ENCODE data around the gene CNTN4. TPM values are rescaled to one million over a fixed set of nuclear protein-coding genes. Genes with fewer than 3 reads are reported as not detected.

The CNTN4 gene
- polyA plus RNA-seq, 2 donors = 0.51 to 0.54 TPM

DNA sequence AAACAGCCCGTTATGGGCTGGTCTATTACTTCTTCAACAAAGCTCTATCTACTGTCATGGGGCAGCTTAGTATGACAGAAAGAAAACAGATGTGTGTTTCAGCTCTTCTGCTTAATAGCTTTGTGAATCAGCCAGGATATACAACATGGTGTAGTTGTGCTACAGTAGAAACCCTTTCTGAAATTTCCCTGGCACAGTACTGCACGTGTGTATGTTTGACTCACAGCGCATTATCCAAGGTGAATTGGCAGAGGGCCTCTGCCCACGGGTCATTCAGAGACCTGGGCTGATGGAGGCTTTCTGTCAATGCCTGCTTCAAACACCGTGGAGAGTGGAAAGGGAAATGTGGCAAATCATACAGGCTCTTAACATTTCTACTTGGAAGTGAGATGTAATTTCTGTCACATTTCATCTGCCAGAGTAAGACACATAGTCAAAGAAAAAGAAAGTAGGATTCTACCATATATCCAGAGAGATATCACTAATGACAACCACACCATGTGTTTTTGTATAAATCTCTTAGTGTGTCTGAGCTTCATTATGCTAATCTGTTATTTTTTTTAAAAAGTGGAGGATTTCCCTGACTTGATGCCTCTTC lies 505.1 kb downstream of the CNTN4 start:
- no peaks in the 10 kb centered on the region for H3K9me3 ChIP-seq (ENCODE audit: control insufficient read depth in 2 of 2, insufficient read depth in 1 of 2, low read depth in 1 of 2, low read length in 1 of 2)
- no peaks in the 10 kb centered on the region for H3K4me1 ChIP-seq (ENCODE audit: control insufficient read depth in 2 of 2, insufficient read depth in 2 of 2, low read length in 1 of 2)
- H3K27me3 ChIP-seq (ENCODE audit: control insufficient read depth in 1 of 2, insufficient read depth in 2 of 2, low read length in 2 of 2) = no peaks in the 10 kb centered on the region
- H3K27ac ChIP-seq (ENCODE audit: low read depth in 2 of 2, low read length in 1 of 2) = no peak overlapping the region
- H3K36me3 ChIP-seq (ENCODE audit: control insufficient read depth in 2 of 2, insufficient read depth in 2 of 2, low read length in 1 of 2) = no peaks in the 10 kb centered on the region
- 24 to 32% methylated on average over 5 of the region's 5 CpGs for WGBS, 2 donors
- H3K4me3 ChIP-seq (ENCODE audit: low read depth in 1 of 2, low read length in 2 of 2) = no peak overlapping the region

DNA sequence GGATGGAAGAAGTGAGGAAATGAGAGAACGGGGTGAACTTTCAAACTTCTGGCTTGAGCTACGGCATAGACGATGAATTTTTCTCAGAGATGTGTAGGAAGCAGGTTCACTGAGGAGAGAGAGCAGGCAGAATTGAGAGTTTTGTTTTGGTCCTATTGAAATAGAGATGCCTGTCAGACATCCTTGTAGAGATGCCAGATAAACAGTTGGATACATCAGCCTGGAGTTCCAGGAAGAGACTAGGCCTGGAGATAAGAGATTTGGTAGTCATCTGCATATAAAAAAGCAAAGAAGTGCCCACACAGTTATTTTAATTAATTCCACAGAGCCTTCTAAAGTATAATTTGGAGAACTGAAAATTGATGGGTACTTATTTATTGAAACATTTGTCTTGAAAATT lies 515.9 kb downstream of the CNTN4 start:
- H3K36me3 ChIP-seq (ENCODE audit: control insufficient read depth in 2 of 2, insufficient read depth in 2 of 2, low read length in 1 of 2) = no peaks in the 10 kb centered on the region

DNA sequence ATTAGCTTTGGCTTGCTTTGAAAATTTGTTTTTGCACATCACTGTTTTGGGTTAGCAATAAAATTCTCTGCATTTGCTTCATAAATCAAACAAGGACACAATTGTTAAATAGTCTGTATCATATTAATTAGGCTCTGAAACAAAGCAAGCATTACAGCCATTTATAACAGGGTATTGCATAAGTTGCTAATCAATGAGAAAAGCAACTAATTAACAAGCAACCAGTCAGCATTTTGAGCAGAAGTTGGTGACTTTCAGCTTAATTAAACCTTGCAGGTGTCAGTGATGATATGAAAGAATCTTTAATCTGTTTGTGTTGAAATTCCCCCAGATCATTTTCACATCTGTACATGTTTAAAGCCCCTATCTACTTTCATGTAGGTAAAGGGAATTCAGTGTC lies 516.4 kb downstream of the CNTN4 start:
- Histone ChIP-seq H3K27ac (ENCODE audit: low read depth in 2 of 2, low read length in 1 of 2) (no peak overlapping the region), H3K4me3 (ENCODE audit: low read depth in 1 of 2, low read length in 2 of 2) (no peak overlapping the region), H3K36me3 (ENCODE audit: control insufficient read depth in 2 of 2, insufficient read depth in 2 of 2, low read length in 1 of 2) (no peaks in the 10 kb centered on the region), H3K27me3 (ENCODE audit: control insufficient read depth in 1 of 2, insufficient read depth in 2 of 2, low read length in 2 of 2) (no peaks in the 10 kb centered on the region), H3K4me1 (ENCODE audit: control insufficient read depth in 2 of 2, insufficient read depth in 2 of 2, low read length in 1 of 2) (no peaks in the 10 kb centered on the region), H3K9me3 (ENCODE audit: control insufficient read depth in 2 of 2, insufficient read depth in 1 of 2, low read depth in 1 of 2, low read length in 1 of 2) (no peaks in the 10 kb centered on the region)

More for the DNA sequence above, 515.9 kb downstream of the CNTN4 start:
- no peaks in the 10 kb centered on the region for H3K4me1 ChIP-seq (ENCODE audit: control insufficient read depth in 2 of 2, insufficient read depth in 2 of 2, low read length in 1 of 2)
- no peak overlapping the region for H3K27ac ChIP-seq (ENCODE audit: low read depth in 2 of 2, low read length in 1 of 2)
- H3K4me3 ChIP-seq (ENCODE audit: low read depth in 1 of 2, low read length in 2 of 2) = no peak overlapping the region
- no peaks in the 10 kb centered on the region for H3K9me3 ChIP-seq (ENCODE audit: control insufficient read depth in 2 of 2, insufficient read depth in 1 of 2, low read depth in 1 of 2, low read length in 1 of 2)
- no peaks in the 10 kb centered on the region for H3K27me3 ChIP-seq (ENCODE audit: control insufficient read depth in 1 of 2, insufficient read depth in 2 of 2, low read length in 2 of 2)
- 94 to 96% methylated on average over 3 of the region's 3 CpGs for WGBS, 2 donors

DNA sequence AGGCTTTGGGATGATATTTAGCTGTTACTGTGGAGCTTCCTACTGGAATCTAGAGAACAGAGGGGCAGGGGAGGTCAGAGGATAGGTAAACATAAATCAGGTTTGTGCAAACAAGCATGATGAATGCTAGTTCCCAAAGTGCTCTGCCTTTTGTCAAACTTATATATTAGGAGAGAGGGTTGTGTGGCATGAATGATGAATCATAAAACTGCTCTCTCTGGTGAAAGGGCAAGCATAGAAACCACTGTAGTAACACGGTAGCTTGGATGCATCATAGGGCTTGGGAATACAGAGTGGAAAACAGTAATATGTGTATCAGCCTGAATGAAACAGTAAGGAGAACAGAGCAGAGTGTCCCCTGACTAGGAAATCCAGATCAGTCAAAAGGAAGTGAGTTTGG lies 524.8 kb downstream of the CNTN4 start:
- 28 to 33% methylated on average over 1 of the region's 1 CpG for WGBS, 2 donors
- Histone ChIP-seq H3K4me1 (ENCODE audit: control insufficient read depth in 2 of 2, insufficient read depth in 2 of 2, low read length in 1 of 2) (no peaks in the 10 kb centered on the region), H3K9me3 (ENCODE audit: control insufficient read depth in 2 of 2, insufficient read depth in 1 of 2, low read depth in 1 of 2, low read length in 1 of 2) (no peaks in the 10 kb centered on the region)

DNA sequence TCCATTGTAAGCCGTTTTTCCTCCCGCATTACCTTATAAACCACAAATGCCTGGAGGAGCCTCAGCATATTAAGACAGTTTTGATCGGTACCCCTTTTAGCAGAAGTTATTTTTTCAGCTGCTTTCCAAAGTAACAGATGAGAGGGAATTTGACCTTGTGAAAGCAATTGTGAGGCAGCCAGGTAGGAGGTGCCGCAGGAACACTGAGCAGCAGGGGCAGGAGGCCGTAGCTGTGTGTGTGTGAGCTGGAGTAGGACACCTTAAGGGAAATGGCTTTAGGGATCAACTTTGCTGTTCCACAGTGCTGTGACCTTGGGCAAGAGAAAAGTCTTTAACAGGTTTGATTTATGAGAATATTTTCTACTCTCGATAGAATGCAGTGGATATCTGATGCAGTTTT lies 529.5 kb downstream of the CNTN4 start:
- 78 to 84% methylated on average over 6 of the region's 6 CpGs for WGBS, 2 donors
- Histone ChIP-seq H3K4me3 (ENCODE audit: low read depth in 1 of 2, low read length in 2 of 2) (no peak overlapping the region), H3K27ac (ENCODE audit: low read depth in 2 of 2, low read length in 1 of 2) (no peak overlapping the region), H3K27me3 (ENCODE audit: control insufficient read depth in 1 of 2, insufficient read depth in 2 of 2, low read length in 2 of 2) (no peaks in the 10 kb centered on the region), H3K4me1 (ENCODE audit: control insufficient read depth in 2 of 2, insufficient read depth in 2 of 2, low read length in 1 of 2) (no peaks in the 10 kb centered on the region), H3K36me3 (ENCODE audit: control insufficient read depth in 2 of 2, insufficient read depth in 2 of 2, low read length in 1 of 2) (no peaks in the 10 kb centered on the region), H3K9me3 (ENCODE audit: control insufficient read depth in 2 of 2, insufficient read depth in 1 of 2, low read depth in 1 of 2, low read length in 1 of 2) (no peaks in the 10 kb centered on the region)

More for the DNA sequence above, 524.8 kb downstream of the CNTN4 start:
- no peak overlapping the region for H3K27ac ChIP-seq (ENCODE audit: low read depth in 2 of 2, low read length in 1 of 2)
- no peaks in the 10 kb centered on the region for H3K36me3 ChIP-seq (ENCODE audit: control insufficient read depth in 2 of 2, insufficient read depth in 2 of 2, low read length in 1 of 2)
- no peaks in the 10 kb centered on the region for H3K27me3 ChIP-seq (ENCODE audit: control insufficient read depth in 1 of 2, insufficient read depth in 2 of 2, low read length in 2 of 2)
- no peak overlapping the region for H3K4me3 ChIP-seq (ENCODE audit: low read depth in 1 of 2, low read length in 2 of 2)

DNA sequence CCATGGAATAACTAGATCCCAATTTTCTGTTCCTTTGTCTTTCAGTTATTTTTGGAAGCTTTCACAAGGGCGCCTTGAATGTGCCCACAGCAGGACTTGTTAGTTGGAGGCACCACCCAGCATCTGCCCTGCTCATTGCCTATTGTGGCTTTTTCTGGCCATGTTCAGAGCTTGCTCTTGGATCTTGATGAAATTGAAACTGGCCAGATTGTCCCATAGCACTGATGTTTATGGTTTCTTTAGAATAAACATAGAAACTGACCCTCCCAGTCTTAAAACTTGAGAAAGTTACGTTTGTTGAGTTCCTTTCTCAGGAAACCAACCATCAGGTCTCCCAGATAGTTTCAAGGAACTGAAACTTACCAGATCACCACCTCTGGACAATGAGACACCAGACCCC lies 536.8 kb downstream of the CNTN4 start:
- H3K27me3 ChIP-seq (ENCODE audit: control insufficient read depth in 1 of 2, insufficient read depth in 2 of 2, low read length in 2 of 2) = no peaks in the 10 kb centered on the region
- no peak overlapping the region for H3K4me3 ChIP-seq (ENCODE audit: low read depth in 1 of 2, low read length in 2 of 2)
- H3K27ac ChIP-seq (ENCODE audit: low read depth in 2 of 2, low read length in 1 of 2) = no peak overlapping the region
- no peaks in the 10 kb centered on the region for H3K4me1 ChIP-seq (ENCODE audit: control insufficient read depth in 2 of 2, insufficient read depth in 2 of 2, low read length in 1 of 2)
- 72 to 81% methylated on average over 2 of the region's 2 CpGs for WGBS, 2 donors
- H3K9me3 ChIP-seq (ENCODE audit: control insufficient read depth in 2 of 2, insufficient read depth in 1 of 2, low read depth in 1 of 2, low read length in 1 of 2) = no peaks in the 10 kb centered on the region
- H3K36me3 ChIP-seq (ENCODE audit: control insufficient read depth in 2 of 2, insufficient read depth in 2 of 2, low read length in 1 of 2) = no peaks in the 10 kb centered on the region

DNA sequence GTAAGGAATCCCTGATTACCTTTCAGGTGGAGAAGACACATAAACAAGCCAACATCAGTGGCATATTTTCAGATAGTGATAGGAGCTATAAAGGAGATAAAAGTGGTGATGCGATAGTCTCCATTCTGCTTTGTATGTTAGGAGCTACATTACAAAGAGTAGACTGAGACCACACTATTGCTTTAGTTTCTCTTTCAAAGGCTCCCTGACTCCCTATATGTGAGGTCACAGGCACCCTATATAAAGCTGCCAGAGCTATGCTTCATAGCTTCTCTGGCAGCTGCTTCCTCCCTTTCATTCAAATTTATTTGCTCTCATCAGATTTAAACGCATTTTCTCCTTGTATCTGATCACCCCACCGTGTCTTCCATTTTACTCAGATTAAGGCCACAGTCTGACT lies 544.9 kb downstream of the CNTN4 start:
- Histone ChIP-seq H3K4me3 (ENCODE audit: low read depth in 1 of 2, low read length in 2 of 2) (no peak overlapping the region), H3K9me3 (ENCODE audit: control insufficient read depth in 2 of 2, insufficient read depth in 1 of 2, low read depth in 1 of 2, low read length in 1 of 2) (no peaks in the 10 kb centered on the region), H3K27me3 (ENCODE audit: control insufficient read depth in 1 of 2, insufficient read depth in 2 of 2, low read length in 2 of 2) (no peaks in the 10 kb centered on the region), H3K36me3 (ENCODE audit: control insufficient read depth in 2 of 2, insufficient read depth in 2 of 2, low read length in 1 of 2) (no peaks in the 10 kb centered on the region), H3K27ac (ENCODE audit: low read depth in 2 of 2, low read length in 1 of 2) (no peak overlapping the region), H3K4me1 (ENCODE audit: control insufficient read depth in 2 of 2, insufficient read depth in 2 of 2, low read length in 1 of 2) (no peaks in the 10 kb centered on the region)
- whole genome bisulfite sequencing, 2 donors = 60 to 75% methylated on average over 3 of the region's 3 CpGs

DNA sequence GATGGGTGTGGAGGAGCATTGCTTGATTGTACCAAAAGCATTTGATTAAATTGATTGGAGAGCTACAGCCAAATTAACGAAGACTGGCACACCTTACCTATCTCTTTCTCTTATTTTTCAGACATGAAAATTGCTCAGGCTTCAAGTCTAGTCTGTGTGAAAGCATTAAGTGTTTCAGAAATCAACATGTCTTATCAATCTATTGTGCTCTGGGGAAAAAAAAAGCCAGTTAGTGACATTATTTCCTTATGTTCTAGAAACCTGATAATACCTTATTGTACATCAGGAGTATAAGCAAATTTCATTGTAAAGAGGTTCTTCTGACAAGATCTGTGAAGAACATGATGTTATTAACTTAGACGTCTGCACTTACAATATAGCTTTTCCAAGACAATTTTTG lies 546.3 kb downstream of the CNTN4 start:
- Histone ChIP-seq H3K27me3 (ENCODE audit: control insufficient read depth in 1 of 2, insufficient read depth in 2 of 2, low read length in 2 of 2) (no peaks in the 10 kb centered on the region), H3K36me3 (ENCODE audit: control insufficient read depth in 2 of 2, insufficient read depth in 2 of 2, low read length in 1 of 2) (no peaks in the 10 kb centered on the region), H3K4me3 (ENCODE audit: low read depth in 1 of 2, low read length in 2 of 2) (no peak overlapping the region), H3K4me1 (ENCODE audit: control insufficient read depth in 2 of 2, insufficient read depth in 2 of 2, low read length in 1 of 2) (no peaks in the 10 kb centered on the region), H3K9me3 (ENCODE audit: control insufficient read depth in 2 of 2, insufficient read depth in 1 of 2, low read depth in 1 of 2, low read length in 1 of 2) (no peaks in the 10 kb centered on the region), H3K27ac (ENCODE audit: low read depth in 2 of 2, low read length in 1 of 2) (no peak overlapping the region)
- WGBS, 2 donors = 62 to 69% methylated on average over 2 of the region's 2 CpGs

DNA sequence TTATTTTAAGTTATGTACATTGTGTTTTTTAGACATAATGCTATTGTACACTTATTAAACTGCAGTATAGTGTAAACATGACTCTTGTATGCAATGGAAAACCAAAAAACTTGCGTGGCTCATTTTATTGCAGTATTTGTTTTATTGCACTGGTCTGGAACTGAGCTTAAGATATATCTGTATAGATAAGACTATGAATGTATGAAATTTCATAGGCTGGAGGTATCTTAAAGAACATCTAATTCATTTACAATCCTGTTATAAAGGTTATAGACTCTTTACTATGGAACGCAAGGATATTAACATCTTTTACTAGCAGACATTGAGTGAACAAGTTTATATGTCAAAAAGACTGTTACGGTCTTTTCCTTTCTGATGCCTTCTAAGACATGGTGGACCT lies 552.1 kb downstream of the CNTN4 start:
- no peaks in the 10 kb centered on the region for H3K36me3 ChIP-seq (ENCODE audit: control insufficient read depth in 2 of 2, insufficient read depth in 2 of 2, low read length in 1 of 2)
- H3K4me1 ChIP-seq (ENCODE audit: control insufficient read depth in 2 of 2, insufficient read depth in 2 of 2, low read length in 1 of 2) = no peaks in the 10 kb centered on the region
- H3K4me3 ChIP-seq (ENCODE audit: low read depth in 1 of 2, low read length in 2 of 2) = no peak overlapping the region
- no peaks in the 10 kb centered on the region for H3K27me3 ChIP-seq (ENCODE audit: control insufficient read depth in 1 of 2, insufficient read depth in 2 of 2, low read length in 2 of 2)
- no peaks in the 10 kb centered on the region for H3K9me3 ChIP-seq (ENCODE audit: control insufficient read depth in 2 of 2, insufficient read depth in 1 of 2, low read depth in 1 of 2, low read length in 1 of 2)
- WGBS, 2 donors = 93 to 94% methylated on average over 3 of the region's 3 CpGs
- H3K27ac ChIP-seq (ENCODE audit: low read depth in 2 of 2, low read length in 1 of 2) = no peak overlapping the region

DNA sequence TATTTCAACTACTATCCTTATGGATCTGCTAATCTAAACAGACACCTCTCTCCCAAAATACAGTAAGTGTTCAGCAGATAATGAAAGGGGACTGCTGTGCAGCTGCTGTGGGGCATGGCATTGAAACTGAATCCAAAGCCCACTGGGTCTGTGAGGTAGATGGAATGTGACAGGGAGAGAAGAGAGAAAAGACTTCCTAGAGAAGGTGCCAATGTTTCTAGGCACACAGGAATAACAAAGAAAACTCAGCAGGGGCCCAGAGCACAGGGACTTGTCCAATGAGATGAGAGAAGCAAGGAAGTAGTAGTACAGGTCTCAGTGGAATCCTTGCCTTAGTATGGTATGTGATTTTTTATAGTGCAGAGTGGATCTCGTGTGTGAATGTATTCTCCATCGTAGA lies 553.7 kb downstream of the CNTN4 start:
- H3K36me3 ChIP-seq (ENCODE audit: control insufficient read depth in 2 of 2, insufficient read depth in 2 of 2, low read length in 1 of 2) = no peaks in the 10 kb centered on the region
- H3K27ac ChIP-seq (ENCODE audit: low read depth in 2 of 2, low read length in 1 of 2) = no peak overlapping the region
- H3K27me3 ChIP-seq (ENCODE audit: control insufficient read depth in 1 of 2, insufficient read depth in 2 of 2, low read length in 2 of 2) = no peaks in the 10 kb centered on the region
- 47 to 68% methylated on average over 2 of the region's 2 CpGs for WGBS, 2 donors
- no peaks in the 10 kb centered on the region for H3K4me1 ChIP-seq (ENCODE audit: control insufficient read depth in 2 of 2, insufficient read depth in 2 of 2, low read length in 1 of 2)
- H3K9me3 ChIP-seq (ENCODE audit: control insufficient read depth in 2 of 2, insufficient read depth in 1 of 2, low read depth in 1 of 2, low read length in 1 of 2) = no peaks in the 10 kb centered on the region
- no peak overlapping the region for H3K4me3 ChIP-seq (ENCODE audit: low read depth in 1 of 2, low read length in 2 of 2)
